NT2/D1 (cell line): Measurements from ENCODE around the gene DAPK3.

ENCODE experiments used
- YY1 ChIP-seq: IDR thresholded peaks from 2 replicates; pipeline ENCODE4 v1.6.1; 2011; ENCODE audit not compliant: insufficient read length, insufficient read depth
- ZNF274 ChIP-seq: IDR thresholded peaks from 2 replicates; pipeline ENCODE4 v1.6.1; 2011; ENCODE audit warnings: mild to moderate bottlenecking, low read depth, low read length

GRCh38 chr19:3970313-3970807, 539 bp downstream of the DAPK3 start:
- TF ChIP-seq ZNF274 (no peak), YY1 (no peak)
